GM18526 (cell line): ENCODE measurements around the gene CREBBP.

Source experiments
- POLR2A ChIP-seq: IDR thresholded peaks from 3 replicates; pipeline ENCODE4 v1.6.1; 2011; ENCODE audit not compliant: insufficient read length; ENCODE audit errors: extremely low read depth

CREBBP gene

DNA sequence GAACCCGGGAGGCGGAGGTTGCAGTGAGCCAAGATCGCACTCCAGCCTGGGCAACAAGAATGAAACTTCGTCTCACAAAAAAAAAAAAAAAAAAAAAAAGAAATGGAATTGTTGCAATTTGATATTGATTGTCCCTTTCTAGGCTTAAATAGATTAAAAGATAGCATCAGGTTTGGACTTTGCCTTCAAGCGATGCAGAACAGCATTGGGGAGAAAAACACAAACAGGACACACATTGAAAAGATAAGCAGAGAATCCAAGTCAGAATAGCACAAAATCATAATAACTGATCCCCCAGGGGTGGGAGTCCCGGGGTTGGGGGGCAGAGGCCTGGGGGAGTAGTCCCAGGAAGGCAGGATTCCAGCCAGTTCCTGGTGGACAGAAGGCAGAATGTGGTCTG is 3.9 kb upstream of the CREBBP start:
- no peak for TF ChIP-seq POLR2A

- no peak for TF ChIP-seq POLR2A
These were observed 2.0 kb upstream of the CREBBP start for GRCh38 chr16:3882531-3882930.

- TF ChIP-seq POLR2A: no peak
These were observed 1.0 kb upstream of the CREBBP start for GRCh38 chr16:3881499-3881990.

DNA sequence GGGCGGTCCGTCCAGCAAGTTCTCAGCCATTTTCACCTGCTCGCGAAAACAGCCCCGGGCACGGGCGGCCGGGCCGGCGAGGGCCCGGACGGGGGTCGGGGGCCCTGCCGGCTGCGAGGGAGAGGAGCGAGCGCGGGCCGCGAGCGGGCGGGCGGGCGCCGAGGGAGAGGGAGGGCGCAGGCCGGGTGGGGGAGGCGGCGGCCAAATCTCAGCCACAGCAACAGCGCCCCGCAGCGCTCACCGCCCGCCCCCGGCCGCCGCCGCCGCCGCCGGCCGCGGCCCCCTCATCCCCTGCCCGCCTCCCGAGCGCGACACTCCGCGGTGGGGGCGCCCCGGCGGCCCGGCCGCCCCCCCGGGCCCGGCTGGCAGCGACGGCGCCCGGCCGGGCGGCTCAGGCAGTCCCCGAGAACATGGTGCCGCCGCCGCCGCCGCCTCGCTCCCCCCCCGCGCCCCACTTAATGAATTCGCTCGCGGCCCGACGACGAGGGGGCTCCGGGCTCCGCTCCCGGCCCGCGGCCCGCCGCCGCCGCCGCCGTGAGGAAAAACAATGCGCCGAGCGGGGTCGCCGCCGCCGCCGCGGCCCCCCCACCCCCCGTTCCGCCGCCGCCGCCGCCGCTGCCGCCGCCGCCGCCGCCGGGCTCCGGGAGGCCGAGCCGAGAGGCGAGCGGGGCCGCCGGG is 487 bp downstream of the CREBBP start:
- no peak for TF ChIP-seq POLR2A

DNA sequence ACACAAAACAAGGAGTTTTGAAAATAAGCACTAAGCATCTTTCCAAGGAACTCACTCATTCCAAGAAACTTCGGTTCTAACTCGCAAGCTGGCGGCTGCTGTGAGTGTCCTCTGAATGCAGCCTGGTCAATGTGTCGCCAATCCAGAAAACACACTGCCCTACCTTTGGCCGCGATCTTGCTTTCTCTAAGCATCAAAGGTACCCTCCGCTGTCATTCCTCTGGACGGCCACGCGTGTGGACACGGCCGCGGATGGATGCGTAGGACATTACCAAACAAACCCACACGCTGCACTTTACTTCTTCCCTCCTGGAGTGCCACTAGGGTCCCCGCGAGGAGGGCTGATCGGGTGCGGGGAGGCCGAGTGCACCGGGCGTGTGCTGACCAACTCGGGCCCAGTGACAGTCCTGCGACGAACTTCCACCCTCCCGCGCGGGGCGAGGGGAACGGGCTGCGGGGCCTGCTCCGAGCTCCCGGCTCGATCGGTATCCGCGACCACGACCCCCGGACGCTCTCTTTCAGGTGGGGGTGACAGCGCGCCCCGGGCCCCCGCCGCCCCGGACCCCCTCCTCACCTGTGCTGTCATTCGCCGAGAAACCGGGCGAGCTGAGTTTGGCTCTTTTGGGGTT is 1.1 kb downstream of the CREBBP start:
- no peak for TF ChIP-seq POLR2A

GRCh38 chr16:3878610-3879009 is 1.9 kb downstream of the CREBBP start:
- TF ChIP-seq POLR2A: no peak

DNA sequence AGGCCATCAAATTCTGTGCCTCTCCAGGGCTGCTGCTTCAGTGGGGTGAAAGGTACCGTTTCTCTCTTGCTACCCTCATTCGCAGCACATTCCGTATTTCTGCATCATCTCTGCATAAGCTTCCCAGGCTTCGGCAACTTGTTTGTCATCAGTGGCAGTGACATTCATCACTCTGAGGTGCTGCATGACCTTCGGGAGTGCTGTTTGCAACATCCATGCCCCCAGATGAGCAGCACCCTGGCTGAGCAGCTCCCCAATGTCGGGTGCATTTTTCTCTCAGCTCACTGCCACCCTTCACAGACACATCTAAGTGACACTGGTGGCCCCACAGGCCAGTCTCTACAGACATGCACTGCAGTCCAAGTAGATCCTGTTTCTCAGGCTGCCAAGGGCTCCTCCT is 3.8 kb downstream of the CREBBP start:
- TF ChIP-seq POLR2A: no peak

- no peak for TF ChIP-seq POLR2A
These were observed 4.4 kb downstream of the CREBBP start for GRCh38 chr16:3876160-3876559.

- TF ChIP-seq POLR2A: no peak
These were observed 5.5 kb downstream of the CREBBP start for GRCh38 chr16:3874794-3875692.

DNA sequence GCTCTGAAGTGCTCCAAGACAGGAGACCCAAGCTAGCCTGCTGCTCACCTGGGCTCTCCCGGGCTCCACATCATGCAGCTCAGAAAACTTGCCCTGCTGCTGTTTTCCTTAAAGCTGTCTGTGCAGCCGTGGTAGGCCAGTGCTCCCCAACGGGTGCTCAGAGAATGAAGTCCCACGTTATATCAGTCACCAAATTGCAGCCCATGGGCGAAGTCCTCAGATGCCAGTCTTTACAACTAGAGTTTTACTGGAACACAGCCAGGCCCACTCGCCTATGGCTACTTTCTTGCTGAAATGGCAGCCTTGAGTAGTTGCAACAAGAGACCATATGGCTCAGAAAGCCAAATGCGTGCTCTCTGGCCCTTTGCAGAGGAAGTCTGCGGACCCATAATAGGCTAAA is 6.3 kb downstream of the CREBBP start:
- no peak for TF ChIP-seq POLR2A

DNA sequence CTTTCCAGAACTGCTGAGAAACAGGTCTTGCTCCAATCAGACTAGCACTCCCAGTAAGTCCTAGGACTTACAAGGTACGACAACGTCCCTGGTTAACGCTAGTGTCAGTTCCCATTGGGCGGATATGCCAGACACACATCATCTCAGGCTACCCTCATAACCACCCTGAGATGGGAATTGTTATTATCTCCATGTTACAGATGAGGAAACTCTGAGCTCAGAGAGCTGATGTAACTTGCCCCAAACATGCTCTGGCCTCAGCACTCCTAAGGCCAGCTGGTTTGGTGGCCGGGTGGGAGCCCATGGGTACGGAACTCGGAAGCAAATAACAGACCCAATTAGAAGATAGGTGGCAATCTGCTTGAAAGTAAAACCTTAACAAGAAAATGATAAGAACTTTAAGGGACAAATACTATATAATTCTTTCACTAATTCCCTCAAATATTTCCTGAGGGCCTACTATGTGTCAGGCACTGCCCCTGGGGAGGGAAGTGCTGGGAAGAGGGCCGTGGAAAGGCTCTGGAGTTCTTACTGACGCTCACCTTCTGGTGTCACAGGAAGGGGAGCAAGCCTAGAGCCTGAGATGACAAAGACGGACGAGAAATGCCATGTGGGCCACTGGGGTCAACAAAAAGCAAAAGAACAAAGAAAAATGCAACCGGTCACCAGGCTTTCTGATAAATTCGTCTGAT is 6.9 kb downstream of the CREBBP start:
- no peak for TF ChIP-seq POLR2A

- no peak for TF ChIP-seq POLR2A
These were observed 8.2 kb downstream of the CREBBP start for GRCh38 chr16:3872216-3872895.

DNA sequence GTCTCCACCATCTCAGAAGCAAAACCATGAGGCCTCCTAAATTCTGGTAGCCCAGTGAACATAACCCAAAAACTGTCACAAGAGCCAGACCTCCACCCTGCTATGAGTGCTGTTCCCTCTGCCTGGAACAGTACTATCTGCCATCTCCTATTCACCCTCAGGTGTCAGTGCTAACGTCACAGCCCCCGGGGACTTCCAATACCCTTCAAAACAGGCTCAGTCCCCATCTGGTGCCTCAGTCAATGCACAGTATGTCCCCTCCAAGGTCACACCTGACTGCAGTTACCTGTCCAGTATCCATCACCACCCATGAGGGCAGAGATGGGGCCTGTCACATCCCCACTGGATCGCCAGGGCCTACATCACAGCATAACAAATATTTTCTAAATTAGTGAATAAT is 11.5 kb downstream of the CREBBP start:
- no peak for TF ChIP-seq POLR2A

GRCh38 chr16:3868556-3868955 is 12.0 kb downstream of the CREBBP start:
- TF ChIP-seq POLR2A: no peak
